ENCODE measurements around the gene PMM1. TPM values are rescaled to one million over a fixed set of nuclear protein-coding genes. Genes with fewer than 3 reads are reported as not detected.

The PMM1 gene
- total RNA-seq, 6 experiments from 2014 or later: 21.6 to 45.1 (median 36.2) TPM

DNA sequence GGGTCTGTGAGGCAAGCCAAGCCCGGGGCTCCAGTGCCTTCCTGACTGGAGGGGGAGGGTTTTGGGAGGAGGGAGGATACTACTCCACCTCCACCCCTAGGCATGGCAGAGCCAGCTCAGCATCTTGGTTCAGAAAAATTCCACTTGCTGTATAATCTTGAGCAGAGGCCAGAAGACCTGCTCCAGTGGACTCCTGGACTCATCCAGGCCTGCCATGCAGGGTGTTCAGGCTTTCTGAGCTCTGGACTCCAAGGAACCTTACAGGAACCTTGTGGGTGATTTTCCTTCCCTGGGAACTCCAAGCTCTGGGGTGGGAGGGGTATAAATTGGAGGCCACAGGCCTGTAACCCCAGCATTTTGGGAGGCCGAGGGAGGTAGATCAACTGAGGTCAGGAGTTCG, 19.4 kb downstream of the PMM1 start:
- no peak for ATAC-seq
- intact Hi-C loops (cut with DNase I): no loop called here
- no peak for DNase-seq
- Histone ChIP-seq H3K36me3 (no peaks in the 10 kb centered on the region), H3K4me3 (no peak overlapping the region), H3K9me3 (no peaks in the 10 kb centered on the region), H3K27me3 (no peaks in the 10 kb centered on the region), H3K27ac (no peak overlapping the region), H3K4me1 (no peaks in the 10 kb centered on the region)
- 67% methylated on average over 1 of the region's 3 CpGs for WGBS (ENCODE audit: insufficient coverage, low coverage, low lambda C conversion rate, missing lambda C conversion rate)
- no peak for TF ChIP-seq POLR2A (IDR thresholded peaks at IDR 0.05)
- TF ChIP-seq, protein P1, sequence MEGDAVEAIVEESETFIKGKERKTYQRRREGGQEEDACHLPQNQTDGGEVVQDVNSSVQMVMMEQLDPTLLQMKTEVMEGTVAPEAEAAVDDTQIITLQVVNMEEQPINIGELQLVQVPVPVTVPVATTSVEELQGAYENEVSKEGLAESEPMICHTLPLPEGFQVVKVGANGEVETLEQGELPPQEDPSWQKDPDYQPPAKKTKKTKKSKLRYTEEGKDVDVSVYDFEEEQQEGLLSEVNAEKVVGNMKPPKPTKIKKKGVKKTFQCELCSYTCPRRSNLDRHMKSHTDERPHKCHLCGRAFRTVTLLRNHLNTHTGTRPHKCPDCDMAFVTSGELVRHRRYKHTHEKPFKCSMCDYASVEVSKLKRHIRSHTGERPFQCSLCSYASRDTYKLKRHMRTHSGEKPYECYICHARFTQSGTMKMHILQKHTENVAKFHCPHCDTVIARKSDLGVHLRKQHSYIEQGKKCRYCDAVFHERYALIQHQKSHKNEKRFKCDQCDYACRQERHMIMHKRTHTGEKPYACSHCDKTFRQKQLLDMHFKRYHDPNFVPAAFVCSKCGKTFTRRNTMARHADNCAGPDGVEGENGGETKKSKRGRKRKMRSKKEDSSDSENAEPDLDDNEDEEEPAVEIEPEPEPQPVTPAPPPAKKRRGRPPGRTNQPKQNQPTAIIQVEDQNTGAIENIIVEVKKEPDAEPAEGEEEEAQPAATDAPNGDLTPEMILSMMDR (IDR thresholded peaks at IDR 0.05): no peak

DNA sequence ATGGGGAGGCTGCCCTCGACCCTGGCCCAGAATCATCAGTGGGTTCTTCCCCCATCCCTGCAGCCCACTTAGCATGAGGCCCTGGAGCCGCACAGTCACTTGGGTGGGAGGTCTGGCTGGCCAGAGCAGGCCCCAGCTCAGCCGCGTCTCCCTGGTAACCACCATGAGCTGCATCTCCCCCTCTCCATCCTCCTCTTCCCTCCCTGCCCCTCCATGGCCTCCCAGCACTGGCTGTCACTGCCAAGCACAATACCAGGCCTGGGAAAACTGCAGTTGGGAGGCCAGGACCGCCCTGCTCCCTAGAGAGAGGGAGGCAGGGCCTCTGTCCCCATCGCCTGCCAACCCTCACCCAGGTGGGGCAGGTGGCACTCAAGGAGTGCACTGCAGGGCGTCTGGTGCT, 20.8 kb downstream of the PMM1 start:
- no peak overlapping the region for H3K27ac ChIP-seq
- 60% methylated on average over 2 of the region's 7 CpGs for WGBS (ENCODE audit: insufficient coverage, low coverage, low lambda C conversion rate, missing lambda C conversion rate)
- H3K27me3 ChIP-seq: no peaks in the 10 kb centered on the region
- no peaks in the 10 kb centered on the region for H3K36me3 ChIP-seq
- TF ChIP-seq, protein P1 (IDR thresholded peaks at IDR 0.05): no peak
- TF ChIP-seq POLR2A (IDR thresholded peaks at IDR 0.05): no peak
- no peak for DNase-seq
- no peak for ATAC-seq
- H3K4me1 ChIP-seq: no peaks in the 10 kb centered on the region
- H3K9me3 ChIP-seq: no peaks in the 10 kb centered on the region
- intact Hi-C loops (cut with DNase I): no loop called here
- no peak overlapping the region for H3K4me3 ChIP-seq

DNA sequence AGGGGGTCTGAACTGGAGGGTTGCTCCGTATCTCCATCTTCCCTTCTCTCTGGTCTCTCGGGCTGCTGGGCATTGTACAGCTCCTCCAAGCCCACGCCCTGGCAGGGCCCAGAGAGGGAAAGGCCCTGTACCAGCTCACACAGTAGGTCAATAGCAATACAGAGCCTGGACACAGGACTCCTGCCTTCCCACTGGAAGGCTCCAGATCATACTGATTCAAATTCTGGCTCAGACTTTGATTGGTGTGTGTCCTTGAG, 22.2 kb downstream of the PMM1 start:
- ATAC-seq: no peak
- no CpG with 5 or more reads among the region's 3 CpGs for WGBS (ENCODE audit: insufficient coverage, low coverage, low lambda C conversion rate, missing lambda C conversion rate)
- Histone ChIP-seq H3K4me1 (no peaks in the 10 kb centered on the region), H3K9me3 (no peaks in the 10 kb centered on the region), H3K36me3 (no peaks in the 10 kb centered on the region), H3K4me3 (no peak overlapping the region), H3K27ac (no peak overlapping the region), H3K27me3 (no peaks in the 10 kb centered on the region)
- no peak for DNase-seq
- intact Hi-C loops (cut with DNase I): no loop called here
- TF ChIP-seq, protein P1 (IDR thresholded peaks at IDR 0.05): no peak
- TF ChIP-seq POLR2A (IDR thresholded peaks at IDR 0.05): no peak

DNA sequence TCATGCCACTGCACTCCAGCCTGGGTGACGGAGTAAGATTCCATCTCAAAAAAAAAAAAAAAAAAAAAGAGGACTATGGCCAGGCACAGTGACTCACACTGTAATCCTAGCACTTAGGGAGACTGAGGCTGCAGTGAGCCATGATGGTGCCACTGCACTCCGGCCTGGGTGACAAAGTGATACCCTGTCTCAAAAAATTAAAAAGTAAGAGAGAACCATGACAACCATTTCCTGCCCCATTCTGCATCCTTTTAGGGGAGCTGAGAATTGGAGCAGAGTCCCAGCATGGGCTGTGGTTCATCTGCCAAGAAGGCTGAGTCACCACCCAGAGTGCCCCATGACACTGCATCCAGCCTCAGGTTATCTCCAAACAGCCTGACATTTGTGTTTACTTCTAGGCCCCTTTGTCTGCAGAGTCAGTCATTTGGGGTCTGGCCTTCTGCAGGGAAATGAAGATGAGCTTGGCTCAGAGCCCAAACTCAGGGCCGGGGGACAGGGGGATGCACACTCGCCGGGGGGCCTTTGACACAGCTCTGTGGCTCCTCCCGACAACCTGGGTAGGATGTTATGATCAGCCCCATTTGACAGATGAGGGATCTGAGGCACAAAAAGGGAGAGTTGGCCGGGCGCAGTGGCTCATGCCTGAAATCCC, 24.1 kb downstream of the PMM1 start:
- WGBS (ENCODE audit: insufficient coverage, low coverage, low lambda C conversion rate, missing lambda C conversion rate): 73% methylated on average over 5 of the region's 8 CpGs
- intact Hi-C loops (cut with DNase I): no loop called here
- no peak for DNase-seq

More for the DNA sequence above, 24.1 kb downstream of the PMM1 start:
- TF ChIP-seq, protein P1 (IDR thresholded peaks at IDR 0.05): no peak
- no peak for TF ChIP-seq POLR2A (IDR thresholded peaks at IDR 0.05)
- Histone ChIP-seq H3K4me1 (no peaks in the 10 kb centered on the region), H3K27me3 (no peaks in the 10 kb centered on the region), H3K9me3 (no peaks in the 10 kb centered on the region), H3K36me3 (no peaks in the 10 kb centered on the region), H3K4me3 (no peak overlapping the region), H3K27ac (no peak overlapping the region)
- ATAC-seq: peak; percentile 36 to 80 (median 48)
